BE2C (cell line): Measurements from ENCODE around the gene MRS2. TPM values are rescaled to one million over a fixed set of nuclear protein-coding genes. Genes with fewer than 3 reads are reported as not detected.

Source experiments
- DNase-seq: peaks from one replicate; pipeline ENCODE4 v3.0.0-alpha.2; 2020
- H3K27me3 ChIP-seq: fragments of 250-450 bp; sonication (Bioruptor Pico); 2 replicates; pipeline ENCODE4 v1.5.1; 2020; ENCODE audit warnings: mild to moderate bottlenecking
- H3K36me3 ChIP-seq: fragments of 250-450 bp; sonication (Bioruptor Pico); 2 replicates; pipeline ENCODE4 v1.5.1; 2020; ENCODE audit warnings: mild to moderate bottlenecking
- H3K4me1 ChIP-seq: fragments of 250-450 bp; sonication (Bioruptor Pico); 2 replicates; pipeline ENCODE4 v1.5.1; 2020
- H3K4me3 ChIP-seq: 2 replicates; pipeline ENCODE4 v1.5.1; 2011; ENCODE audit warnings: low read depth, low read length
- H3K9me3 ChIP-seq: fragments of 250-450 bp; sonication (Bioruptor Pico); 2 replicates; pipeline ENCODE4 v1.5.1; 2020
- CTCF ChIP-seq: IDR thresholded peaks from 2 replicates; pipeline ENCODE4 v1.5.1; 2012; ENCODE audit warnings: mild to moderate bottlenecking, low read depth, low read length
- polyA plus RNA-seq: library from polyadenylated mRNA; unstranded; fragments of >200 nt; gene quantifications from one replicate; pipeline ENCODE4 v1.2.1, GENCODE V29; 2012; ENCODE audit warnings: low read depth, missing spikeins; ENCODE audit not compliant: insufficient read length, insufficient read depth

The MRS2 gene, protein sequence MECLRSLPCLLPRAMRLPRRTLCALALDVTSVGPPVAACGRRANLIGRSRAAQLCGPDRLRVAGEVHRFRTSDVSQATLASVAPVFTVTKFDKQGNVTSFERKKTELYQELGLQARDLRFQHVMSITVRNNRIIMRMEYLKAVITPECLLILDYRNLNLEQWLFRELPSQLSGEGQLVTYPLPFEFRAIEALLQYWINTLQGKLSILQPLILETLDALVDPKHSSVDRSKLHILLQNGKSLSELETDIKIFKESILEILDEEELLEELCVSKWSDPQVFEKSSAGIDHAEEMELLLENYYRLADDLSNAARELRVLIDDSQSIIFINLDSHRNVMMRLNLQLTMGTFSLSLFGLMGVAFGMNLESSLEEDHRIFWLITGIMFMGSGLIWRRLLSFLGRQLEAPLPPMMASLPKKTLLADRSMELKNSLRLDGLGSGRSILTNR
- polyA plus RNA-seq: 23.8 TPM

GRCh38 chr6:24402697-24403500, at the start of gene MRS2:
MRS2 (plus strand) TSS chr6:24402936; CDS start chr6:24403047, 111 bp downstream.
- Histone ChIP-seq H3K9me3 (no peaks in the 10 kb centered on the region), H3K36me3 (peaks cover 20% of the 10 kb centered on the region; the same call in 1 of the 2 replicates), H3K4me3 (peak within 1 kb of the TSS; percentile 91), H3K27me3 (no peaks in the 10 kb centered on the region), H3K4me1 (peaks cover 3% of the 10 kb centered on the region; the same call in 1 of the 2 replicates)
- TF ChIP-seq CTCF: no peak
- DNase-seq: peak; percentile 72

GRCh38 chr6:24353861-24354260, 48.9 kb upstream of the MRS2 start:
- no peak for TF ChIP-seq CTCF

DNA sequence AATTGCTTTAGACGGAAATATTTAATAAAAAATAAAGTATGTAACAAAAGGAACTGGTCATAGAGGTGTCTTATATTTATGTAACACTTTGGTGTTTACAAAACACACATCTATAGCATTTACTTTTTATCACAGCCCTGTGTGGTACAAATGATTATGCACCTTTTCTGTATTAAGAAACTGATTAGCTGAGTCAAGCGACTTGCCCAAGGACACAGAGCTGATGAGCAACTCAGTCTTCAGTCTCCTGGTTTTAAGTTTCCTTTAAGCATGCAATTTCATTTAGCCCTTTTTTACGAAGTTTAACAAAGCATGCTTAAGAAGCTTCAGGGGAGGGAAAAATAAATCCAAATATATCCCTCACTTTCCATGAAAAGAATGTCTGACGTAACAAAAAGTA, 47.3 kb upstream of the MRS2 start:
- Histone ChIP-seq H3K4me3 (no peak overlapping the region), H3K4me1 (no peaks in the 10 kb centered on the region), H3K27me3 (no peaks in the 10 kb centered on the region), H3K36me3 (no peaks in the 10 kb centered on the region), H3K9me3 (no peaks in the 10 kb centered on the region)
- no peak for TF ChIP-seq CTCF
- DNase-seq: no peak

More at GRCh38 chr6:24353861-24354260, 48.9 kb upstream of the MRS2 start:
- no peak overlapping the region for H3K4me3 ChIP-seq
- no peaks in the 10 kb centered on the region for H3K36me3 ChIP-seq
- H3K4me1 ChIP-seq: no peaks in the 10 kb centered on the region
- DNase-seq: no peak
- H3K9me3 ChIP-seq: no peaks in the 10 kb centered on the region
- H3K27me3 ChIP-seq: no peaks in the 10 kb centered on the region

- no peaks in the 10 kb centered on the region for H3K36me3 ChIP-seq
- H3K4me3 ChIP-seq: no peak overlapping the region
- H3K4me1 ChIP-seq: no peaks in the 10 kb centered on the region
- no peaks in the 10 kb centered on the region for H3K27me3 ChIP-seq
- DNase-seq: no peak
- TF ChIP-seq CTCF: no peak
- H3K9me3 ChIP-seq: no peaks in the 10 kb centered on the region
Observed at GRCh38 chr6:24356310-24356973, 46.3 kb upstream of the MRS2 start.

GRCh38 chr6:24357336-24358218, 45.2 kb upstream of the MRS2 start, which contains the start of gene DCDC2:
DCDC2 (minus strand) TSS chr6:24358059; CDS start chr6:24357750, 309 bp downstream.
- Histone ChIP-seq H3K9me3 (0 out of 2 replicates have a peak, but pooled peaks cover 2% of the 10 kb centered on the region), H3K4me1 (no peaks in the 10 kb centered on the region), H3K4me3 (no peak within 1 kb of the TSS), H3K36me3 (no peaks in the 10 kb centered on the region), H3K27me3 (no peaks in the 10 kb centered on the region)
- TF ChIP-seq CTCF: no peak
- DNase-seq: peak; percentile 6
